ENCODE measurements around the gene TJP3. TPM values are rescaled to one million over a fixed set of nuclear protein-coding genes. Genes with fewer than 3 reads are reported as not detected.

TJP3 gene
- total RNA-seq (2022; extraction: Qiagen RNA extraction; ENCODE audit: low read depth) = 0.38 to 0.73 TPM (median 0.53 TPM) in 5 replicates

GRCh38 chr19:3708207-3708931, at the start of gene TJP3:
Gene TJP3 (plus strand): TSS chr19:3708384. CDS start chr19:3728433, 20,049 bp downstream.

GRCh38 chr19:3700242-3701032, 7.7 kb upstream of the TJP3 start, which contains the start of gene PIP5K1C:
Gene PIP5K1C (minus strand): TSS chr19:3700468. CDS start chr19:3700390, 78 bp downstream.

GRCh38 chr19:3761382-3762129, 53.4 kb downstream of the TJP3 start, which contains the start of gene APBA3:
Gene APBA3 (minus strand): TSS chr19:3761692. CDS start chr19:3760264, 1,428 bp downstream.

DNA sequence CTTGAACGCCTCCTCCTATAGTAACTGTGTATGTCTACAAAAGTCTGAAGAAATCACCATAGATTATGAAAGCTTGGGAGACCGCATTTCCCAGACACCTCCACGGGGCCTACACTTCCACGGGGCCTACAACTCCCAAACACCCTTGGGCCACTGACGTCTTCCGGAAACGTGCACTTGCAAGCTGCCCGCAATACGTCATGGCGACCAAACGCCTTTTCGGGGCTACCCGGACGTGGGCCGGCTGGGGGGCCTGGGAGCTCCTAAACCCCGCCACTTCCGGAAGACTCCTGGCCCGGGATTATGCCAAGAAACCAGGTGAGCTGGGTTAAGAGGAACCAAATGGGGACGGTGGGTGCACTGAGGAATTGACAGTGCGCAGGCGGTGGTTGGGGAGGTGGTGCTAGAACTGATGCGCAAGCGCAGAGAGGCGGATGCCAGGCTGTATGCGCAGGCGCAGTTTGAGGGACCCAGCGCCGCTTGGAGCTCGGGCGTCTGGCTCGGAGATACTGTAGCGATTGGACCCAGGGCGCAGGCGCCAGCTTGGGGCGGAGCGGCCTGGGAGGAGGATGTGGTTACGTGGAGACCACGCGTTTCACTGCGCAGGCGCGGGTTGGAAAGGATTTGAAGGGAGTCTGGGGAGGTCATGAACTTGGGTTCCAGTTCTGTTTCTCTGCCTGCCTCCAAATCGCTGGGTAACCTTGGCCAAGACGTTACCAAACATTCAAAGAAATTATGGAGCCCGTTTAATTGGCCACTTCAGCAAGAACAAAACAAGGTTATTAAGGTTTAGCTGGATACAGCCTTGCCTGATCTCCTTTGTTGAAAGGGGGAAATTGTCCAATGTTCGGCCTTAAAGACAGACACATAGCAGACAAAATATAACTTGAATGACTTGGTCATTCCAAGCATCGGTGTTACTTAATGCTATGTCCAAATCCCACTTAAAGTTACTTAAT, 54.6 kb downstream of the TJP3 start, which contains the start of gene MRPL54:
TSS of gene MRPL54 (plus strand) at position 182 of the 959 bp plus-strand sequence. CDS start at position 201, 19 bp downstream.

DNA sequence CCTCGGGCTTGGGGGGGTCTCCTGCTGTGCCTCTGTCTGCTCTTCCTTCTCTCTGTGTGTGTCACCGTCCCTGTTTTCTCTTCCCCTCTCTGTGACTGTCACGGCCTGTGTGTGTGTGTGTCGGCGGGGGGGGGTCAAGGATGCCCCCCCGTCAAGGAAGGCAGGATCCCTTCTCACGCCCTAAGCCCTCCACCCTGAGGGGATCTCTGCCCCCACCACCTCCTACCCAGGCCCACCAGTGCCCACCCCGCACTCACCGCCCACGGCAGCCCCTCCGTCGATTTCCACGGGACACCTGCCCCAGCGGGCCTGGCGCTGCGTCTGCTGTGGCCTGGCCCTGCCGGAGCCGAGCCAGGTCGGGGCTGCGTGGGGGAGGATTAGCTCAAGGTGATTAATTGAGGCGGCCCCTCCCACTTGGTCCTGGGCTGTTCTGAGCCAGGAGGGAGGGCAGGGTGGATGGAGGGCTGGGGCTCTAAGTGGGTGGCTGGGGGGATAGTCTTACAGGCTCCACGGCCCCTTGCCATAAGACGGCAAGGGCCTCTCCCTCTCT, 63.8 kb downstream of the TJP3 start, which contains the start of gene RAX2:
TSS of gene RAX2 (minus strand) at position 323 of the 550 bp plus-strand sequence. CDS start 486 bp downstream, outside the sequence.

GRCh38 chr19:3785938-3786824, 78.0 kb downstream of the TJP3 start, which contains the start of gene MATK:
Gene MATK (minus strand): TSS chr19:3786381. CDS start chr19:3785135, 1,246 bp downstream.

Other genes with a start within 250 kb of the TJP3 start
- gene SMIM24, start 227.9 kb upstream of the TJP3 start, total RNA-seq (2022; extraction: Qiagen RNA extraction; ENCODE audit: low read depth) = 0.45 to 0.97 TPM (median 0.62 TPM) in 5 replicates
- not detected in 5 replicates for gene SMIM44, start 224.9 kb upstream of the TJP3 start, total RNA-seq (2022; extraction: Qiagen RNA extraction; ENCODE audit: low read depth)
- gene DOHH, start 207.7 kb upstream of the TJP3 start, total RNA-seq (2022; extraction: Qiagen RNA extraction; ENCODE audit: low read depth) = 11.3 to 21.5 TPM (median 16.8 TPM) in 5 replicates
- 21.8 to 35.0 TPM (median 29.2 TPM) in 5 replicates for gene FZR1, start 202.1 kb upstream of the TJP3 start, total RNA-seq (2022; extraction: Qiagen RNA extraction; ENCODE audit: low read depth)
- gene TEKTIP1, start 169.2 kb upstream of the TJP3 start, total RNA-seq (2022; extraction: Qiagen RNA extraction; ENCODE audit: low read depth) = 0.16 TPM in 1 of 5 replicates, not detected in the others
- gene MFSD12, start 150.8 kb upstream of the TJP3 start, total RNA-seq (2022; extraction: Qiagen RNA extraction; ENCODE audit: low read depth) = 137 to 186 TPM (median 169 TPM) in 5 replicates
- gene HMG20B, start 135.4 kb upstream of the TJP3 start, total RNA-seq (2022; extraction: Qiagen RNA extraction; ENCODE audit: low read depth) = 42.1 to 71.9 TPM (median 58.4 TPM) in 5 replicates
- gene GIPC3, start 122.9 kb upstream of the TJP3 start, total RNA-seq (2022; extraction: Qiagen RNA extraction; ENCODE audit: low read depth) = 0.19 to 0.33 TPM (median 0.25 TPM) in 5 replicates
- 0.59 to 1.1 TPM (median 0.65 TPM) in 5 replicates for gene TBXA2R, start 101.5 kb upstream of the TJP3 start, total RNA-seq (2022; extraction: Qiagen RNA extraction; ENCODE audit: low read depth)
- gene CACTIN, start 81.6 kb upstream of the TJP3 start, total RNA-seq (2022; extraction: Qiagen RNA extraction; ENCODE audit: low read depth) = 12.2 to 20.1 TPM (median 18.8 TPM) in 5 replicates
- gene PIP5K1C, start 7.9 kb upstream of the TJP3 start, total RNA-seq (2022; extraction: Qiagen RNA extraction; ENCODE audit: low read depth) = 7.4 to 14.1 TPM (median 11.5 TPM) in 5 replicates
- 9.3 to 15.0 TPM (median 13.3 TPM) in 5 replicates for gene APBA3, start 53.3 kb downstream of the TJP3 start, total RNA-seq (2022; extraction: Qiagen RNA extraction; ENCODE audit: low read depth)
- gene MRPL54, start 54.3 kb downstream of the TJP3 start, total RNA-seq (2022; extraction: Qiagen RNA extraction; ENCODE audit: low read depth) = 61.7 to 79.2 TPM (median 66.2 TPM) in 5 replicates
- not detected in 5 replicates for gene RAX2, start 63.8 kb downstream of the TJP3 start, total RNA-seq (2022; extraction: Qiagen RNA extraction; ENCODE audit: low read depth)
- gene MATK, start 78.0 kb downstream of the TJP3 start, total RNA-seq (2022; extraction: Qiagen RNA extraction; ENCODE audit: low read depth) = 0.82 to 1.9 TPM (median 1.1 TPM) in 5 replicates
- 0.16 to 0.31 TPM (median 0.30 TPM) in 3 of 5 replicates, not detected in the others for gene ZFR2, start 160.7 kb downstream of the TJP3 start, total RNA-seq (2022; extraction: Qiagen RNA extraction; ENCODE audit: low read depth)
- 0.09 to 0.24 TPM (median 0.18 TPM) in 5 replicates for gene ATCAY, start 172.3 kb downstream of the TJP3 start, total RNA-seq (2022; extraction: Qiagen RNA extraction; ENCODE audit: low read depth)
- not detected in 5 replicates for gene NMRK2, start 224.7 kb downstream of the TJP3 start, total RNA-seq (2022; extraction: Qiagen RNA extraction; ENCODE audit: low read depth)

Data from A549 treated with DMSO at 1 μM for 4 hours (cell line).